Body of pancreas (tissue), 4 donors: ENCODE measurements around the gene VSX1. TPM values are rescaled to one million over a fixed set of nuclear protein-coding genes. Genes with fewer than 3 reads are reported as not detected.

Experiments used
- ATAC-seq: fragments of 150-250 bp; one replicate; pipeline ENCODE4 v1.9.1; 2016
- DNase-seq, 4 donors: peaks; one replicate each; pipeline ENCODE4 v3.0.0-alpha.2; 2019
- H3K27ac ChIP-seq, 4 donors: fragments of 200-600 bp; sonication (generic); 1 replicate in 3 of 4; 2 replicates in 1 of 4; pipeline versions ENCODE4 v1.5.1 to v1.6.1; 2016 to 2019; ENCODE audit warnings: mild to moderate bottlenecking in 1 of 4, mixed read lengths in 1 of 4, moderate library complexity in 1 of 4
- H3K27me3 ChIP-seq, 2 donors: fragments of 200-600 bp; sonication (generic); one replicate each; pipeline ENCODE4 v1.6.0; 2016; ENCODE audit warnings: mild to moderate bottlenecking in 1 of 2
- H3K36me3 ChIP-seq, 2 donors: fragments of 200-600 bp; sonication (generic); replicated peaks in 1 of 2; 2 replicates each; pipeline ENCODE4 v1.5.1; 2016; ENCODE audit warnings: low read depth in 2 of 2; ENCODE audit not compliant: insufficient read depth in 1 of 2
- H3K4me1 ChIP-seq: fragments of 200-600 bp; sonication (generic); one replicate; pipeline ENCODE4 v1.6.0; 2016
- H3K4me3 ChIP-seq, 2 donors: fragments of 200-600 bp; sonication (generic); 1 replicate in 1 of 2; 2 replicates in 1 of 2; pipeline ENCODE4 v1.5.1; 2016 to 2019
- H3K9me3 ChIP-seq, 3 donors: fragments of 200-600 bp; sonication (generic); 1 replicate in 2 of 3; 2 replicates in 1 of 3; pipeline ENCODE4 v1.5.1; 2016
- CTCF ChIP-seq, 7 experiments: fragments of 450-650 bp in 4 of 7; fragments of 200-600 bp in 3 of 7; sonication (generic) in 3 of 7; IDR thresholded peaks; one replicate each; pipeline ENCODE4 v1.5.1; 2016 to 2019; ENCODE audit warnings: antibody characterized with exemption in 7 of 7
- POLR2A ChIP-seq, 3 donors: fragments of 450-650 bp; IDR thresholded peaks; one replicate each; pipeline ENCODE4 v1.6.1; 2016; ENCODE audit warnings: antibody characterized with exemption in 3 of 3, mild to moderate bottlenecking in 2 of 3
- WGBS, 2 donors: methylation state at CpG; one replicate each; pipeline ENCODE4 v1.1.5; 2017; 5-methylcytosine and 5-hydroxymethylcytosine counted together
- intact Hi-C: fragments of 100-400 bp; cut with DNase I; formaldehyde crosslinking; loops from one replicate; pipeline ENCODE4 v1.15.1; 2023
- total RNA-seq, 2 donors: library from RNA; depleted of rRNA; stranded (reverse); fragments of >200 nt; gene quantifications; one replicate each; pipeline ENCODE4 v1.1.0, GENCODE V29; 2016

VSX1 gene
- total RNA-seq, 2 donors from 2014 or later = 0.66 TPM; not detected in 1

- DNase-seq = peak in 1 of 4 donors; percentile 9
- no peak for TF ChIP-seq POLR2A (IDR thresholded peaks at IDR 0.05)
- no peak for TF ChIP-seq CTCF (IDR thresholded peaks at IDR 0.05)
These were observed 34.2 kb downstream of the VSX1 start for GRCh38 chr20:25047766-25048165.

GRCh38 chr20:25046736-25047666 is 34.9 kb downstream of the VSX1 start:
- intact Hi-C loops = no loop called here
- ATAC-seq (no peak), DNase-seq (peak in 2 of 4 donors; percentile 5 to 7)
- Histone ChIP-seq H3K9me3 (no peaks in the 10 kb centered on the region), H3K27me3 (no peaks in the 10 kb centered on the region), H3K27ac (peak overlapping the region in 2 of 4 donors; percentile 20 to 82), H3K36me3 (no peaks in the 10 kb centered on the region), H3K4me3 (no peak overlapping the region), H3K4me1 (peaks cover 99% of the 10 kb centered on the region)
- TF ChIP-seq POLR2A (IDR thresholded peaks at IDR 0.05) (no peak), CTCF (IDR thresholded peaks at IDR 0.05) (no peak)
- WGBS, 2 donors = 74% methylated on average over 17 to 21 of the region's 21 CpGs

More at GRCh38 chr20:25047766-25048165, 34.2 kb downstream of the VSX1 start:
- WGBS, 2 donors = 72 to 79% methylated on average over 13 of the region's 13 CpGs
- intact Hi-C loops = no loop called here
- Histone ChIP-seq H3K27ac (peak overlapping the region in 1 of 4 donors; percentile 14), H3K4me1 (peaks cover 99% of the 10 kb centered on the region), H3K9me3 (no peaks in the 10 kb centered on the region), H3K4me3 (no peak overlapping the region), H3K27me3 (no peaks in the 10 kb centered on the region), H3K36me3 (no peaks in the 10 kb centered on the region)
- ATAC-seq = no peak

GRCh38 chr20:25046181-25046641 is 35.7 kb downstream of the VSX1 start:
- intact Hi-C loops = no loop called here
- DNase-seq = peak; percentile 39 to 72 (median 60)
- Histone ChIP-seq H3K27ac (peak overlapping the region in 2 of 4 donors; percentile 19 to 82), H3K4me1 (peaks cover 99% of the 10 kb centered on the region), H3K27me3 (no peaks in the 10 kb centered on the region), H3K4me3 (no peak overlapping the region), H3K9me3 (no peaks in the 10 kb centered on the region), H3K36me3 (no peaks in the 10 kb centered on the region)
- peak; percentile 50 for ATAC-seq
- TF ChIP-seq CTCF (IDR thresholded peaks at IDR 0.05) (no peak), POLR2A (IDR thresholded peaks at IDR 0.05) (no peak)
- 18 to 32% methylated on average over 6 to 14 of the region's 14 CpGs for WGBS, 2 donors

- H3K27me3 ChIP-seq = no peaks in the 10 kb centered on the region
- intact Hi-C loops = no loop called here
- peaks cover 99% of the 10 kb centered on the region for H3K4me1 ChIP-seq
- no peak overlapping the region for H3K4me3 ChIP-seq
- TF ChIP-seq POLR2A (IDR thresholded peaks at IDR 0.05) (no peak), CTCF (IDR thresholded peaks at IDR 0.05) (no peak)
- H3K9me3 ChIP-seq = no peaks in the 10 kb centered on the region
- no peaks in the 10 kb centered on the region for H3K36me3 ChIP-seq
- peak in 1 of 4 donors; percentile 21 for DNase-seq
- 19 to 21% methylated on average over 9 of the region's 9 CpGs for WGBS, 2 donors
- H3K27ac ChIP-seq = peak overlapping the region in 2 of 4 donors; percentile 82 to 85
- ATAC-seq = no peak
These were observed 36.6 kb downstream of the VSX1 start for GRCh38 chr20:25045343-25045712.
